ENCODE data around the gene MACROD1. TPM values are rescaled to one million over a fixed set of nuclear protein-coding genes. Genes with fewer than 3 reads are reported as not detected.

Gene MACROD1
- total RNA-seq, 1 donor from 2014 or later = 39.4 TPM

- peaks cover 25% of the 10 kb centered on the region for H3K27me3 Mint-ChIP-seq (ENCODE audit: low read depth)
- H3K4me3 Mint-ChIP-seq = no peak overlapping the region
- H3K9me3 Mint-ChIP-seq = no peaks in the 10 kb centered on the region
- no peak for DNase-seq (ENCODE audit: low spot score in 2 of 2, unreplicated experiment in 2 of 2)
- H3K27ac Mint-ChIP-seq = no peak overlapping the region
- H3K4me1 Mint-ChIP-seq = peaks cover 29% of the 10 kb centered on the region
- TF ChIP-seq CTCF (IDR thresholded peaks at IDR 0.05; ENCODE audit: unreplicated experiment) = no peak
- H3K36me3 Mint-ChIP-seq = no peaks in the 10 kb centered on the region
These were observed 155.1 kb downstream of the MACROD1 start for GRCh38 chr11:64010783-64011182.

GRCh38 chr11:64009710-64010109 lies 156.2 kb downstream of the MACROD1 start:
- Mint-ChIP-seq H3K27me3 (ENCODE audit: low read depth) (peaks cover 25% of the 10 kb centered on the region), H3K36me3 (no peaks in the 10 kb centered on the region), H3K4me1 (peaks cover 29% of the 10 kb centered on the region), H3K9me3 (no peaks in the 10 kb centered on the region), H3K27ac (no peak overlapping the region), H3K4me3 (no peak overlapping the region)
- TF ChIP-seq CTCF (IDR thresholded peaks at IDR 0.05; ENCODE audit: unreplicated experiment) = no peak
- no peak for DNase-seq (ENCODE audit: low spot score in 2 of 2, unreplicated experiment in 2 of 2)

GRCh38 chr11:64008914-64009633 lies 156.8 kb downstream of the MACROD1 start:
- Mint-ChIP-seq H3K27ac (no peak overlapping the region), H3K4me3 (no peak overlapping the region), H3K9me3 (no peaks in the 10 kb centered on the region), H3K4me1 (peaks cover 31% of the 10 kb centered on the region), H3K36me3 (no peaks in the 10 kb centered on the region), H3K27me3 (ENCODE audit: low read depth) (peaks cover 25% of the 10 kb centered on the region)
- TF ChIP-seq CTCF (IDR thresholded peaks at IDR 0.05; ENCODE audit: unreplicated experiment) = no peak
- no peak for DNase-seq (ENCODE audit: low spot score in 2 of 2, unreplicated experiment in 2 of 2)

- Mint-ChIP-seq H3K36me3 (no peaks in the 10 kb centered on the region), H3K27me3 (ENCODE audit: low read depth) (peaks cover 25% of the 10 kb centered on the region), H3K4me1 (peaks cover 37% of the 10 kb centered on the region), H3K9me3 (no peaks in the 10 kb centered on the region), H3K4me3 (peak overlapping the region; percentile 70), H3K27ac (peak overlapping the region; percentile 92)
- no peak for DNase-seq (ENCODE audit: low spot score in 2 of 2, unreplicated experiment in 2 of 2)
- TF ChIP-seq CTCF (IDR thresholded peaks at IDR 0.05; ENCODE audit: unreplicated experiment) = no peak
These were observed 157.5 kb downstream of the MACROD1 start for GRCh38 chr11:64008283-64008913.

GRCh38 chr11:64007629-64008282 lies 158.2 kb downstream of the MACROD1 start:
- Mint-ChIP-seq H3K4me1 (peaks cover 42% of the 10 kb centered on the region), H3K27ac (peak overlapping the region; percentile 92), H3K9me3 (no peaks in the 10 kb centered on the region), H3K27me3 (ENCODE audit: low read depth) (peaks cover 25% of the 10 kb centered on the region), H3K4me3 (peak overlapping the region; percentile 70), H3K36me3 (no peaks in the 10 kb centered on the region)
- peak; percentile 42 for TF ChIP-seq CTCF (IDR thresholded peaks at IDR 0.05; ENCODE audit: unreplicated experiment)
- peak in 1 of 2 experiments; percentile 72 for DNase-seq (ENCODE audit: low spot score in 2 of 2, unreplicated experiment in 2 of 2)

All from mesothelial cell of epicardium (in vitro differentiated cells).